ENCODE data around the gene PRR19.
"Not testable (repeated sequence)": the region's sequence is repeated elsewhere in the genome, so short reads cannot be mapped to it uniquely, and the experiment has no call there.

The PRR19 gene

GRCh38 chr19:42327381-42327780 is 25.4 kb downstream of the PRR19 start:
- H3K36me3 ChIP-seq (ENCODE audit: insufficient read depth, low read length), result no peaks in the 10 kb centered on the region

GRCh38 chr19:42328106-42328505 is 26.2 kb downstream of the PRR19 start:
- no peak overlapping the region for H3K9ac ChIP-seq (ENCODE audit: low read depth, low read length)
- no peaks in the 10 kb centered on the region for H3K36me3 ChIP-seq (ENCODE audit: insufficient read depth, low read length)
- H3K4me1 ChIP-seq (ENCODE audit: insufficient read depth, low read length), result no peaks in the 10 kb centered on the region; the same call in 1 of the 2 replicates
- no peaks in the 10 kb centered on the region for H3K9me3 ChIP-seq (ENCODE audit: control insufficient read depth, insufficient read depth, low read length)

More at GRCh38 chr19:42327381-42327780, 25.4 kb downstream of the PRR19 start:
- Histone ChIP-seq H3K9ac (ENCODE audit: low read depth, low read length) (no peak overlapping the region), H3K9me3 (ENCODE audit: control insufficient read depth, insufficient read depth, low read length) (no peaks in the 10 kb centered on the region), H3K4me1 (ENCODE audit: insufficient read depth, low read length) (no peaks in the 10 kb centered on the region; the same call in 1 of the 2 replicates)

GRCh38 chr19:42328854-42329253 is 26.9 kb downstream of the PRR19 start:
- Histone ChIP-seq H3K36me3 (ENCODE audit: insufficient read depth, low read length) (no peaks in the 10 kb centered on the region), H3K4me1 (ENCODE audit: insufficient read depth, low read length) (no peaks in the 10 kb centered on the region; the same call in 1 of the 2 replicates), H3K9ac (ENCODE audit: low read depth, low read length) (no peak overlapping the region), H3K9me3 (ENCODE audit: control insufficient read depth, insufficient read depth, low read length) (no peaks in the 10 kb centered on the region)

GRCh38 chr19:42330241-42330711 is 28.3 kb downstream of the PRR19 start:
- no peaks in the 10 kb centered on the region for H3K36me3 ChIP-seq (ENCODE audit: insufficient read depth, low read length)
- H3K9ac ChIP-seq (ENCODE audit: low read depth, low read length), result no peak overlapping the region
- H3K4me1 ChIP-seq (ENCODE audit: insufficient read depth, low read length), result no peaks in the 10 kb centered on the region; the same call in 1 of the 2 replicates
- no peaks in the 10 kb centered on the region for H3K9me3 ChIP-seq (ENCODE audit: control insufficient read depth, insufficient read depth, low read length)

- not testable (repeated sequence) for H3K9ac ChIP-seq (ENCODE audit: low read depth, low read length); H3K9me3 ChIP-seq (ENCODE audit: control insufficient read depth, insufficient read depth, low read length); H3K36me3 ChIP-seq (ENCODE audit: insufficient read depth, low read length); H3K4me1 ChIP-seq (ENCODE audit: insufficient read depth, low read length)
Measured at GRCh38 chr19:42331333-42331732, 29.4 kb downstream of the PRR19 start.

- no peak overlapping the region for H3K9ac ChIP-seq (ENCODE audit: low read depth, low read length)
- H3K9me3 ChIP-seq (ENCODE audit: control insufficient read depth, insufficient read depth, low read length), result no peaks in the 10 kb centered on the region
- H3K36me3 ChIP-seq (ENCODE audit: insufficient read depth, low read length), result no peaks in the 10 kb centered on the region
- no peaks in the 10 kb centered on the region for H3K4me1 ChIP-seq (ENCODE audit: insufficient read depth, low read length)
Measured at GRCh38 chr19:42332059-42332458, 30.1 kb downstream of the PRR19 start.

- Histone ChIP-seq H3K4me1 (ENCODE audit: insufficient read depth, low read length) (no peaks in the 10 kb centered on the region), H3K9ac (ENCODE audit: low read depth, low read length) (no peak overlapping the region), H3K36me3 (ENCODE audit: insufficient read depth, low read length) (no peaks in the 10 kb centered on the region)
Measured at GRCh38 chr19:42333018-42333417, 31.1 kb downstream of the PRR19 start.

GRCh38 chr19:42333975-42334696 is 32.2 kb downstream of the PRR19 start:
- H3K9me3 ChIP-seq (ENCODE audit: control insufficient read depth, insufficient read depth, low read length), result no peaks in the 10 kb centered on the region
- H3K4me1 ChIP-seq (ENCODE audit: insufficient read depth, low read length), result no peaks in the 10 kb centered on the region
- H3K36me3 ChIP-seq (ENCODE audit: insufficient read depth, low read length), result no peaks in the 10 kb centered on the region
- H3K9ac ChIP-seq (ENCODE audit: low read depth, low read length), result no peak overlapping the region

More at GRCh38 chr19:42333018-42333417, 31.1 kb downstream of the PRR19 start:
- no peaks in the 10 kb centered on the region for H3K9me3 ChIP-seq (ENCODE audit: control insufficient read depth, insufficient read depth, low read length)

GRCh38 chr19:42334697-42335373 is 32.9 kb downstream of the PRR19 start:
- Histone ChIP-seq H3K36me3 (ENCODE audit: insufficient read depth, low read length) (no peaks in the 10 kb centered on the region), H3K9me3 (ENCODE audit: control insufficient read depth, insufficient read depth, low read length) (no peaks in the 10 kb centered on the region), H3K9ac (ENCODE audit: low read depth, low read length) (no peak overlapping the region), H3K4me1 (ENCODE audit: insufficient read depth, low read length) (no peaks in the 10 kb centered on the region)

- H3K4me1 ChIP-seq (ENCODE audit: insufficient read depth, low read length), result no peaks in the 10 kb centered on the region
- H3K9me3 ChIP-seq (ENCODE audit: control insufficient read depth, insufficient read depth, low read length), result no peaks in the 10 kb centered on the region
- no peaks in the 10 kb centered on the region for H3K36me3 ChIP-seq (ENCODE audit: insufficient read depth, low read length)
- H3K9ac ChIP-seq (ENCODE audit: low read depth, low read length), result no peak overlapping the region
Measured at GRCh38 chr19:42335374-42335936, 33.5 kb downstream of the PRR19 start.

- Histone ChIP-seq H3K36me3 (ENCODE audit: insufficient read depth, low read length) (no peaks in the 10 kb centered on the region), H3K9ac (ENCODE audit: low read depth, low read length) (no peak overlapping the region), H3K9me3 (ENCODE audit: control insufficient read depth, insufficient read depth, low read length) (no peaks in the 10 kb centered on the region), H3K4me1 (ENCODE audit: insufficient read depth, low read length) (no peaks in the 10 kb centered on the region)
Measured at GRCh38 chr19:42335971-42336370, 34.0 kb downstream of the PRR19 start.

GRCh38 chr19:42339126-42339860 is 37.4 kb downstream of the PRR19 start:
- H3K9me3 ChIP-seq (ENCODE audit: control insufficient read depth, insufficient read depth, low read length); H3K36me3 ChIP-seq (ENCODE audit: insufficient read depth, low read length); H3K4me1 ChIP-seq (ENCODE audit: insufficient read depth, low read length); H3K9ac ChIP-seq (ENCODE audit: low read depth, low read length): not testable (repeated sequence)

GRCh38 chr19:42339922-42340321 is 38.0 kb downstream of the PRR19 start:
- H3K9me3 ChIP-seq (ENCODE audit: control insufficient read depth, insufficient read depth, low read length); H3K36me3 ChIP-seq (ENCODE audit: insufficient read depth, low read length); H3K4me1 ChIP-seq (ENCODE audit: insufficient read depth, low read length); H3K9ac ChIP-seq (ENCODE audit: low read depth, low read length): not testable (repeated sequence)

GRCh38 chr19:42343344-42344110 is 41.6 kb downstream of the PRR19 start:
- no peaks in the 10 kb centered on the region for H3K36me3 ChIP-seq (ENCODE audit: insufficient read depth, low read length)
- no peaks in the 10 kb centered on the region for H3K9me3 ChIP-seq (ENCODE audit: control insufficient read depth, insufficient read depth, low read length)
- no peaks in the 10 kb centered on the region for H3K4me1 ChIP-seq (ENCODE audit: insufficient read depth, low read length)
- H3K9ac ChIP-seq (ENCODE audit: low read depth, low read length), result no peak overlapping the region
